ENCODE results near the gene ISYNA1. TPM values are rescaled to one million over a fixed set of nuclear protein-coding genes. Genes with fewer than 3 reads are reported as not detected.

Gene ISYNA1
- total and polyA plus RNA-seq, 12 donors = 12.6 to 137 (median 20.5) TPM

GRCh38 chr19:18433015-18433691 is 4.8 kb downstream of the ISYNA1 start:
- intact Hi-C loops (cut with DNase I) = no loop called here
- Histone ChIP-seq H3K4me3 (peak overlapping the region in 9 of 10 donors; percentile 10 to 57 (median 51)), H3K27ac (peak overlapping the region in 7 of 10 donors; percentile 32 to 62 (median 44)), H3K4me1 (peaks cover 18 to 70% (median 45%) of the 10 kb centered on the region in 9 donors), H3K27me3 (peaks cover 0 to 16% (median 0%) of the 10 kb centered on the region in 7 donors), H3K36me3 (peaks cover 0 to 32% (median 0%) of the 10 kb centered on the region in 9 donors), H3K9me3 (no peaks in the 10 kb centered on the region)
- DNase-seq = no peak
- TF ChIP-seq CTCF (IDR thresholded peaks at IDR 0.05) = no peak
- ATAC-seq = no peak
- 18% methylated on average over 49 to 59 of the region's 59 CpGs for WGBS, 2 donors

- intact Hi-C loops (cut with DNase I) = no loop called here
- no peak for TF ChIP-seq CTCF (IDR thresholded peaks at IDR 0.05)
- Histone ChIP-seq H3K27ac (peak overlapping the region in 5 of 10 donors; percentile 32 to 62 (median 44)), H3K4me3 (peak overlapping the region in 7 of 10 donors; percentile 42 to 57 (median 51)), H3K27me3 (peaks cover 0 to 9% (median 0%) of the 10 kb centered on the region in 7 donors), H3K9me3 (no peaks in the 10 kb centered on the region), H3K4me1 (peaks cover 18 to 66% (median 40%) of the 10 kb centered on the region in 9 donors), H3K36me3 (peaks cover 0 to 35% (median 0%) of the 10 kb centered on the region in 9 donors)
- WGBS, 2 donors = 78 to 79% methylated on average over 12 to 13 of the region's 13 CpGs
- no peak for DNase-seq
- no peak for ATAC-seq
Observed at GRCh38 chr19:18432275-18433014, 5.5 kb downstream of the ISYNA1 start.

GRCh38 chr19:18431351-18432197 is 6.4 kb downstream of the ISYNA1 start:
- intact Hi-C loops (cut with DNase I) = no loop called here
- Histone ChIP-seq H3K9me3 (no peaks in the 10 kb centered on the region), H3K27me3 (peaks cover 0 to 1% (median 0%) of the 10 kb centered on the region in 7 donors), H3K27ac (no peak overlapping the region), H3K4me1 (peaks cover 15 to 67% (median 40%) of the 10 kb centered on the region in 9 donors), H3K36me3 (peaks cover 0 to 40% (median 0%) of the 10 kb centered on the region in 9 donors), H3K4me3 (no peak overlapping the region)
- no peak for TF ChIP-seq CTCF (IDR thresholded peaks at IDR 0.05)
- ATAC-seq (no peak), DNase-seq (peak in 1 of 2 donors; percentile 17)
- WGBS, 2 donors = 83 to 92% methylated on average over 33 to 34 of the region's 34 CpGs
